ENCODE results near the gene MAGI3.

GRCh38 chr1:113459279-113459678, 69.0 kb downstream of the MAGI3 start:
- no peak for TF ChIP-seq CTCF (conservative IDR thresholded peaks at IDR 0.05; ENCODE audit: low read length)
- no peak for TF ChIP-seq EZH2phosphoT487 (IDR thresholded peaks at IDR 0.05; ENCODE audit: borderline replicate concordance)

Data from Loucy (cell line).